IMR-90 (cell line): Measurements from ENCODE around the gene OR8B3. TPM values are rescaled to one million over a fixed set of nuclear protein-coding genes. Genes with fewer than 3 reads are reported as not detected.

ENCODE experiments used
- ATAC-seq: fragments of 200-7000 bp; cut with Tn5 transposase; 2 replicates; pipeline ENCODE4 v1.9.1; 2020; ENCODE audit warnings: low read depth, mild to moderate bottlenecking, moderate library complexity
- BruUV-seq: library from RNA; stranded (reverse); fragments of 400-500 nt; replicated peaks from 2 replicates; lab custom pipeline; 2021; lab: Mats Ljungman, UMichigan
- CTCF ChIA-PET: fragments of 300-600 bp; formaldehyde crosslinking; extraction: SDS; loops from one replicate; lab custom pipeline; 2021; ENCODE audit warnings: antibody characterized with exemption; lab: Yijun Ruan, JAX
- POLR2A ChIA-PET: fragments of 300-600 bp; sonication (Branson Sonifier 250); formaldehyde crosslinking; loops from one replicate; lab custom pipeline; 2022; ENCODE audit warnings: antibody characterized with exemption; ENCODE audit not compliant: unreplicated experiment; lab: Charles Lee
- DNase-seq: peaks from one replicate; pipeline ENCODE4 v3.0.0; 2013
- H2AFZ ChIP-seq: replicated peaks from 2 replicates; pipeline ENCODE3; 2013; ENCODE audit warnings: low read length, mild to moderate bottlenecking; ENCODE audit not compliant: poor library complexity
- H2AK5ac ChIP-seq: 2 replicates; pipeline ENCODE4 v1.6.1; 2013; ENCODE audit warnings: low read depth, low read length, inconsistent platforms
- H2AK9ac ChIP-seq: replicated peaks from 2 replicates; pipeline ENCODE3; 2013; ENCODE audit warnings: mild to moderate bottlenecking, low read depth, low read length, moderate library complexity; ENCODE audit not compliant: poor library complexity
- H2BK120ac ChIP-seq: 2 replicates; pipeline ENCODE4 v1.6.1; 2013; ENCODE audit warnings: low read depth, low read length, inconsistent platforms
- H2BK15ac ChIP-seq: 3 replicates; pipeline ENCODE4 v1.6.1; 2013; ENCODE audit warnings: low read depth, low read length, inconsistent platforms
- H2BK20ac ChIP-seq: 2 replicates; pipeline ENCODE4 v1.6.1; 2013; ENCODE audit warnings: low read depth, mild to moderate bottlenecking, inconsistent platforms, low read length, moderate library complexity
- H2BK5ac ChIP-seq: 2 replicates; pipeline ENCODE4 v1.6.1; 2013; ENCODE audit warnings: mild to moderate bottlenecking, low read depth, low read length, inconsistent platforms; ENCODE audit not compliant: poor library complexity, severe bottlenecking
- H3K14ac ChIP-seq: replicated peaks from 2 replicates; pipeline ENCODE4 v1.6.1; 2013; ENCODE audit warnings: low read depth, low read length, inconsistent platforms
- H3K18ac ChIP-seq: 2 replicates; pipeline ENCODE4 v1.6.1; 2013; ENCODE audit warnings: low read depth, low read length, control low read depth
- H3K23ac ChIP-seq: 2 replicates; pipeline ENCODE4 v1.6.1; 2013; ENCODE audit warnings: low read depth, low read length, inconsistent platforms
- H3K27ac ChIP-seq: 2 replicates; pipeline ENCODE4 v1.5.1; 2013; ENCODE audit warnings: mild to moderate bottlenecking, control low read depth, low read length; ENCODE audit not compliant: insufficient read depth
- H3K27me3 ChIP-seq: 2 replicates; pipeline ENCODE4 v1.6.1; 2013; ENCODE audit warnings: low read length; ENCODE audit not compliant: control insufficient read depth, insufficient read depth
- H3K36me3 ChIP-seq: 2 replicates; pipeline ENCODE4 v1.6.1; 2013; ENCODE audit warnings: low read length, mixed read lengths; ENCODE audit not compliant: control insufficient read depth, insufficient read depth
- H3K4ac ChIP-seq: 2 replicates; pipeline ENCODE4 v1.6.1; 2013; ENCODE audit warnings: low read depth, low read length, inconsistent platforms
- H3K4me1 ChIP-seq: 2 replicates; pipeline ENCODE4 v1.6.1; 2013; ENCODE audit warnings: low read length, mixed read lengths; ENCODE audit not compliant: control insufficient read depth, insufficient read depth
- H3K4me2 ChIP-seq: 2 replicates; pipeline ENCODE4 v1.6.1; 2013; ENCODE audit warnings: low read depth, mild to moderate bottlenecking, control low read depth, low read length, moderate library complexity
- H3K4me3 ChIP-seq: 2 replicates; pipeline ENCODE4 v1.5.1; 2013; ENCODE audit warnings: low read depth, mild to moderate bottlenecking, control low read depth, low read length, moderate library complexity; ENCODE audit not compliant: insufficient read depth
- H3K56ac ChIP-seq: 2 replicates; pipeline ENCODE4 v1.6.1; 2013; ENCODE audit warnings: low read length, inconsistent platforms; ENCODE audit not compliant: insufficient read depth; ENCODE audit errors: extremely low read depth
- H3K79me1 ChIP-seq, 2 experiments: 2 replicates each; pipeline ENCODE4 v1.6.1; 2013; ENCODE audit warnings: low read length in 2 of 2, inconsistent platforms in 1 of 2, low read depth in 1 of 2
- H3K9ac ChIP-seq: 2 replicates; pipeline ENCODE4 v1.6.1; 2013; ENCODE audit warnings: low read depth, low read length, control low read depth
- H3K9me1 ChIP-seq: 2 replicates; pipeline ENCODE4 v1.6.1; 2013; ENCODE audit warnings: low read length, inconsistent platforms; ENCODE audit not compliant: insufficient read depth
- H3K9me3 ChIP-seq: 2 replicates; pipeline ENCODE4 v1.6.1; 2013; ENCODE audit warnings: low read length; ENCODE audit not compliant: control insufficient read depth, insufficient read depth
- H4K20me1 ChIP-seq: 2 replicates; pipeline ENCODE4 v1.6.1; 2013; ENCODE audit warnings: low read length, inconsistent platforms; ENCODE audit not compliant: insufficient read depth
- H4K5ac ChIP-seq: 2 replicates; pipeline ENCODE4 v1.6.1; 2013; ENCODE audit warnings: mild to moderate bottlenecking, low read depth, low read length, control low read depth
- H4K8ac ChIP-seq, 2 experiments: 2 replicates each; pipeline ENCODE4 v1.6.1; 2013; ENCODE audit warnings: low read depth in 2 of 2, low read length in 2 of 2, control low read depth in 1 of 2, inconsistent platforms in 1 of 2
- H4K91ac ChIP-seq: 2 replicates; pipeline ENCODE4 v1.6.1; 2013; ENCODE audit warnings: low read depth, low read length, inconsistent platforms; ENCODE audit not compliant: insufficient read depth
- BHLHE40 ChIP-seq: fragments of 150-350 bp; IDR thresholded peaks from 2 replicates; pipeline ENCODE4 v1.6.1; 2016; ENCODE audit warnings: mild to moderate bottlenecking, low read depth, low read length
- CEBPB ChIP-seq: IDR thresholded peaks from 2 replicates; pipeline ENCODE4 v1.6.1; 2012; ENCODE audit warnings: low read depth, low read length, improper control_type of control experiment
- ELK1 ChIP-seq: fragments of 150-350 bp; IDR thresholded peaks from 2 replicates; pipeline ENCODE4 v1.6.1; 2016; ENCODE audit warnings: low read depth, mild to moderate bottlenecking, low read length, moderate library complexity, borderline replicate concordance
- FOS ChIP-seq: fragments of 150-350 bp; IDR thresholded peaks from 2 replicates; pipeline ENCODE4 v1.6.1; 2016; ENCODE audit warnings: low read depth, low read length
- MAFK ChIP-seq: IDR thresholded peaks from 2 replicates; pipeline ENCODE4 v1.6.1; 2012; ENCODE audit warnings: low read depth, low read length, improper control_type of control experiment
- MAZ ChIP-seq: IDR thresholded peaks from 2 replicates; pipeline ENCODE4 v1.6.1; 2012; ENCODE audit warnings: low read depth, mild to moderate bottlenecking, low read length, improper control_type of control experiment, moderate library complexity, borderline replicate concordance
- MXI1 ChIP-seq: IDR thresholded peaks from 2 replicates; pipeline ENCODE4 v1.6.1; 2012; ENCODE audit warnings: low read depth, mild to moderate bottlenecking, low read length, moderate library complexity, borderline replicate concordance
- NFE2L2 ChIP-seq: fragments of 150-350 bp; IDR thresholded peaks from 2 replicates; pipeline ENCODE4 v1.6.1; 2016; ENCODE audit warnings: low read depth, mild to moderate bottlenecking, low read length
- POLR2A ChIP-seq: IDR thresholded peaks from 2 replicates; pipeline ENCODE4 v1.6.1; 2012; ENCODE audit warnings: mild to moderate bottlenecking, low read depth, low read length
- RCOR1 ChIP-seq: IDR thresholded peaks from 2 replicates; pipeline ENCODE4 v1.6.1; 2012; ENCODE audit warnings: mild to moderate bottlenecking, low read length, improper control_type of control experiment; ENCODE audit not compliant: insufficient replicate concordance
- RFX5 ChIP-seq: IDR thresholded peaks from 2 replicates; pipeline ENCODE4 v1.8.0; 2012; ENCODE audit warnings: low read depth, mild to moderate bottlenecking, low read length, moderate library complexity
- SMC3 ChIP-seq: fragments of 150-350 bp; IDR thresholded peaks from 2 replicates; pipeline ENCODE4 v1.6.1; 2016; ENCODE audit warnings: low read depth, mild to moderate bottlenecking, antibody characterized with exemption, low read length, moderate library complexity
- WGBS, 2 experiments: methylation state at CpG; one replicate each; pipeline versions ENCODE4 v1.1.5 to v1.1.7; 2013; ENCODE audit warnings: missing lambda C conversion rate in 2 of 2; ENCODE audit not compliant: insufficient read length in 1 of 2; ENCODE audit errors: extremely low coverage in 2 of 2; 5-methylcytosine and 5-hydroxymethylcytosine counted together
- dilution Hi-C: fragments of 300-500 bp; cut with HindIII; formaldehyde crosslinking; loops from one replicate; pipeline ENCODE4 v1.14.3; 2018; ENCODE audit warnings: low sequenced_read_pairs; ENCODE audit not compliant: unreplicated experiment
- in situ Hi-C: fragments of 300-500 bp; cut with MboI; formaldehyde crosslinking; loops from 3 replicates; pipeline ENCODE4 v1.14.3; 2019; ENCODE audit warnings: low sequenced_read_pairs, inconsistent platforms, mixed read lengths
- intact Hi-C: fragments of 100-400 bp; cut with micrococcal nuclease; formaldehyde crosslinking; loops from 2 replicates; pipeline ENCODE4 v1.10.0; 2022
- polyA plus RNA-seq, 3 experiments: library from polyadenylated mRNA; depleted of rRNA; stranded (reverse); fragments of >200 nt; gene quantifications; 2 replicates each; pipeline ENCODE4 v1.2.3, GENCODE V29; 2012; ENCODE audit warnings: low replicate concordance in 1 of 3
- total RNA-seq: library from RNA; depleted of rRNA; stranded (reverse); fragments of >200 nt; gene quantifications from 2 replicates; pipeline ENCODE4 v1.2.3, GENCODE V29; 2012
- TF ChIP-seq, protein P1 (sequence below): fragments of 150-350 bp; IDR thresholded peaks from 2 replicates; pipeline ENCODE4 v1.6.1; 2017; ENCODE audit warnings: mild to moderate bottlenecking, antibody characterized with exemption, low read length, low read depth
- TF ChIP-seq, protein P2 (sequence below): conservative IDR thresholded peaks from 2 replicates; pipeline ENCODE4 v1.5.1; 2012; ENCODE audit warnings: mild to moderate bottlenecking, low read depth, low read length, improper control_type of control experiment

The OR8B3 gene
- total and polyA plus RNA-seq, 2 of the 4 experiments (the other 2 are of a cell fraction): not detected

GRCh38 chr11:124434699-124435098, 35.9 kb upstream of the OR8B3 start:
- Histone ChIP-seq H2BK20ac (no peak overlapping the region), H4K5ac (no peak overlapping the region), H2AK5ac (no peak overlapping the region), H3K56ac (no peak overlapping the region), H3K79me1 (no peaks in the 10 kb centered on the region), H3K14ac (no peak overlapping the region), H3K9me1 (no peaks in the 10 kb centered on the region), H3K18ac (no peak overlapping the region), H3K27ac (no peak overlapping the region), H4K8ac (no peak overlapping the region), H2BK5ac (no peak overlapping the region), H3K4me1 (no peaks in the 10 kb centered on the region), H2AFZ (no peak overlapping the region), H3K9ac (no peak overlapping the region), H2BK120ac (no peak overlapping the region), H3K9me3 (no peaks in the 10 kb centered on the region), H4K91ac (no peak overlapping the region), H3K4me2 (no peak overlapping the region), H2BK15ac (no peak overlapping the region), H3K27me3 (no peaks in the 10 kb centered on the region; the same call in 1 of the 2 replicates), H2AK9ac (no peak overlapping the region), H3K23ac (no peak overlapping the region), H3K36me3 (no peaks in the 10 kb centered on the region), H3K4me3 (no peak overlapping the region), H3K4ac (no peak overlapping the region), H4K20me1 (no peaks in the 10 kb centered on the region)
- no CpG with 5 or more reads among the region's 2 CpGs for WGBS, 2 experiments
- no TSS peak for BruUV-seq
- dilution Hi-C loops (no loop called here), intact Hi-C loops (no loop called here), in situ Hi-C loops (no loop called here)
- ChIA-PET POLR2A (no interaction called here), CTCF (interaction anchor here (0.6 kb wide), 1 partner anchor 129 kb away, joined by 4 read pairs; no protein-coding TSS in a partner anchor)
- no peak for DNase-seq
- TF ChIP-seq BHLHE40 (no peak), POLR2A (no peak), SMC3 (no peak), RCOR1 (no peak), RFX5 (no peak), MAZ (no peak), MAFK (no peak), MXI1 (no peak), ELK1 (no peak), FOS (no peak), CEBPB (no peak), NFE2L2 (no peak)
- TF ChIP-seq, protein P1, sequence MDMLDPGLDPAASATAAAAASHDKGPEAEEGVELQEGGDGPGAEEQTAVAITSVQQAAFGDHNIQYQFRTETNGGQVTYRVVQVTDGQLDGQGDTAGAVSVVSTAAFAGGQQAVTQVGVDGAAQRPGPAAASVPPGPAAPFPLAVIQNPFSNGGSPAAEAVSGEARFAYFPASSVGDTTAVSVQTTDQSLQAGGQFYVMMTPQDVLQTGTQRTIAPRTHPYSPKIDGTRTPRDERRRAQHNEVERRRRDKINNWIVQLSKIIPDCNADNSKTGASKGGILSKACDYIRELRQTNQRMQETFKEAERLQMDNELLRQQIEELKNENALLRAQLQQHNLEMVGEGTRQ: no peak
- TF ChIP-seq, protein P2, sequence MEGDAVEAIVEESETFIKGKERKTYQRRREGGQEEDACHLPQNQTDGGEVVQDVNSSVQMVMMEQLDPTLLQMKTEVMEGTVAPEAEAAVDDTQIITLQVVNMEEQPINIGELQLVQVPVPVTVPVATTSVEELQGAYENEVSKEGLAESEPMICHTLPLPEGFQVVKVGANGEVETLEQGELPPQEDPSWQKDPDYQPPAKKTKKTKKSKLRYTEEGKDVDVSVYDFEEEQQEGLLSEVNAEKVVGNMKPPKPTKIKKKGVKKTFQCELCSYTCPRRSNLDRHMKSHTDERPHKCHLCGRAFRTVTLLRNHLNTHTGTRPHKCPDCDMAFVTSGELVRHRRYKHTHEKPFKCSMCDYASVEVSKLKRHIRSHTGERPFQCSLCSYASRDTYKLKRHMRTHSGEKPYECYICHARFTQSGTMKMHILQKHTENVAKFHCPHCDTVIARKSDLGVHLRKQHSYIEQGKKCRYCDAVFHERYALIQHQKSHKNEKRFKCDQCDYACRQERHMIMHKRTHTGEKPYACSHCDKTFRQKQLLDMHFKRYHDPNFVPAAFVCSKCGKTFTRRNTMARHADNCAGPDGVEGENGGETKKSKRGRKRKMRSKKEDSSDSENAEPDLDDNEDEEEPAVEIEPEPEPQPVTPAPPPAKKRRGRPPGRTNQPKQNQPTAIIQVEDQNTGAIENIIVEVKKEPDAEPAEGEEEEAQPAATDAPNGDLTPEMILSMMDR: no peak
- ATAC-seq: no peak
